Stimulated activated CD8-positive, alpha-beta memory T cell treated with anti-CD3 and anti-CD28 coated beads, Interleukin-15, amount 100 ng/mL, for 24 hours (primary cell): ENCODE results near the gene SDHA.
A peak's percentile ranks its signal among the peaks of the same experiment; 100 is the strongest.
"Not testable (repeated sequence)": the region's sequence is repeated elsewhere in the genome, so short reads cannot be mapped to it uniquely, and the experiment has no call there.

Source experiments
- DNase-seq: peaks from one replicate; pipeline ENCODE4 v3.0.0-alpha.2; 2020; ENCODE audit warnings: low read depth

The SDHA gene

DNA sequence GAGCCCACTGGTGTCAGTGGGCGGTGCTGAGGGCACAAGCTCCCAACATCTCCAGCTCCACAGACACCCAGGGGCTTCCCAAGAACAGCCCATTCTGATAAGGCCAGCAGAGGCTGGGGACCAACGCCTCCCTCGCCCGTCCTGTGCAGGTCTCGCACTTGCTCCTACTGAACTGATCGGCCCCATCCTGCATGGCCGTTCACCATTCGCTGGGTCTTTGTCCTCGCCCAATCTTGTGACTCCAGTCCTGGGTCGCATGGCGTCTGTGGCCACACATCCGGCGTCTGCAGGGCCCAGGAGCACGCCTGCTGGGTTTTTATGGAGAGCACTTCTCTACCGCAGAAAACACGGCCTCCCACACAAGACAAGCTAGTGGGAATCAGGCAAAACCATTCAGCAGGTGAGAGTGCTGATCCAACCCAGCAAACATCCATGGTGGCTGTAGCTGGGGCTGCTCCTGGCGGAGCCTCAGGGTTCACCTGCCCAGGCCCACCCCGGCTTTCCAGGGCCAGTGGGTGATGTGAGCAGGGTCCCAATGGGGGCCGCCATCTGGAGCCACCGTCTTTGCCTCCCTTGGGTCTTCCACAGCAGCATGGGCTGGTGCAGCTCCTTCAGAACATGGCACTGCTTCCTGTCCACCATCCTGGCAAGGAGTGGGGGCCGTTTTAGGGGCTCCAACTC is 19.5 kb upstream of the SDHA start:
- DNase-seq = no peak

- no peak for DNase-seq
Observed at GRCh38 chr5:199197-199949, 18.7 kb upstream of the SDHA start.

DNA sequence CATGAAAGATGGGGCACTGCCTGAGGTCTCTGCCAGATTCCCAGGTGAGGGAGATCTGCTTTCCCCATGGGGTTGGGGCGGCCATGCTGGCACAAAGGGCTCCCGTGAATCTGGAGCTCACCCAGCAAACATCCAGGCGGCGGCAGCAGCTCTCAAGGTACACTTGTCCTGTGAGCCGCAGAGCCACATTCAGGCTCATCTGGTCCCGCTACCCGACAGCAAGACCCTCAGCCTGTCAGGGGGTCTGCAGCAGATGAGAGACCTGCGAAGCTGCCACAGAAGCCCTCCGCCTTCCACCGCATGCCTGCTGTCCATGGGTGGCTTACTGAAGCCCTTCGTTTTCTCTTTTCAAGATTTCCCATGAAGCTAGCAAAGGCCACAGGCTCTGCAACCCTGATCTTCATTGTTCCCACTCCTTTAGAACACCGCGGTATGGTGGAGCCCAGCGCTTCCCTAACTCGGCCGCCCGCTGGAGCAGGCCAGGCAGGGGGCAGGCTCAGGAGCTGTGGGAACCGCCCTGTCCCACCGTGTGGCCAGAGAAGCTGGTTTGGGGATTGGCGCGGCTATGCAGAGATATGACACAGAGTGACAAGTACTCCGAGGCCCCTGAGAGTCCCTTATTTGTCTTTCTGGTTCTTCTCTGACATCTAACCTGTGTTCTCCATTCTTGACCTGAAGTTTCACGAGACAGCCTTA is 18.0 kb upstream of the SDHA start:
- DNase-seq = no peak

- DNase-seq = no peak
Observed at GRCh38 chr5:200985-201384, 17.1 kb upstream of the SDHA start.

- no peak for DNase-seq
Observed at GRCh38 chr5:201672-202071, 16.4 kb upstream of the SDHA start.

DNA sequence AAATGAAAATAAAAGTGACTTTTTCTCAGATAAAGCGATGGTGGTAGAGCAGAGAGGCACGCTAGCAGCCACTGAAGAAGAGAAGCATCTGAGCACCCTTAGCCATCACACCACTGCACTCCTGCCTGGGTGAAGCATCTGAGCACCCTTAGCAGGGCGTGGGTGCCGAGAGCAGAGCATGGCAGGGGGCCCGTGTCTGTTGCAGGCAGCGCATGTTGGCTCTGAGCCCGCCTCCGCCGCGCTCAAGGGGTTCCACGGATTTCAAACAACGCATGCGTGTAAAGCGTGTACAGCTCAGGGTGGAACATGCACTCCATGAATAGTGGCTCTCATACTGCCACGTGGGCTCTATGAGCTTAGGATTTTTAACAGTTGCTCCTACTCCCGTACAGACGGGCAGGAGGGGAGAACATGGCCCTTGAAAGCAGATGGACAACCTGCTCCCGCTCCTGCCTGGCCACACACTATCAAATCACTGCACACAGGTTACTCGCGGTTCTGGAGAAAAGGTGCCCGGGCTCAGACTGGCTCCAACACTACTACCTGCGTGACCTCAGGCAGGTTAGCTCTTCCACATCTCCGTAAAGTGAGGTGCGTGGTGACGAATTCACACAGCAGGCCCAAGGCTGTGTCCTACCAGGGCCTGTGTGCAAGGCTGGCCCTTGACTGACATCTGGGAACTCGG is 14.7 kb upstream of the SDHA start:
- DNase-seq = no peak

DNA sequence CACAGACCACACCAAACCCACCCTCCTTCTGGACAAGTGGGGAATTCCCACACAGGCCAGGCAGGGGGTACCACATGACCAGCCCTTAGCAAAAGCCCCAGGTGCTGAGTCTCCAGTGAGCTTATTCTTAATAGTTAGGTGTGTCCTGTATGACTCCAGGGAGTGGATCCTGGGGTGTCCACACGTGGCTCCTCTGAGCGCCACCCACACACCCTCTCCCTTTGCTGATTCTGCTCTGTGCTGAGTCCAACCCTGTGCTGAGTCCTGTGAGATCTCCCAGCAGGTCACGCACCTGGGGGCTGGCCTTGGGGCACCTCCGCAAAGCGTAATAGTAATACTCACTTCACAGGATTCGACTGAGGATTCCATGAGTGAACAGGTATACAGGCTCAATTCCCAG is 14.1 kb upstream of the SDHA start:
- no peak for DNase-seq

DNA sequence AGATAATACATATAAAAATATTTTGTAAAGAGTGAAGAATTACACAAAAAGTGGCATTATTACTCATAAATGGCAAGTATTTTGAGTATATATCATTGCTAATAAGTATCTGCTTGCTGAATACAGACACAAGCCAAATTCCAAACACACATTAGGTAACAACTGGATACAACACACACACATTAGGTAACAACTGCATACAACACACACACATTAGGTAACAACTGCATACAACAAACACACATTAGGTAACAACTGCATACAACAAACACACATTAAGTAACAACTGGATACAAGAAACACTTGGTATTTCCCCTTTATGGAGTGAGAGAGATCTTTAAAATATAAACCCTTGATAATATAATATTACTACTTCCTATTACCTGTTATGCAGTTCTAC is 13.7 kb upstream of the SDHA start:
- DNase-seq = no peak

- DNase-seq = no peak
Observed at GRCh38 chr5:204966-205670, 13.0 kb upstream of the SDHA start.

GRCh38 chr5:206406-206805 is 11.7 kb upstream of the SDHA start:
- DNase-seq = no peak

- no peak for DNase-seq
Observed at GRCh38 chr5:206927-207536, 11.1 kb upstream of the SDHA start.

GRCh38 chr5:207599-207998 is 10.5 kb upstream of the SDHA start:
- no peak for DNase-seq

- no peak for DNase-seq
Observed at GRCh38 chr5:208449-209114, 9.5 kb upstream of the SDHA start.

DNA sequence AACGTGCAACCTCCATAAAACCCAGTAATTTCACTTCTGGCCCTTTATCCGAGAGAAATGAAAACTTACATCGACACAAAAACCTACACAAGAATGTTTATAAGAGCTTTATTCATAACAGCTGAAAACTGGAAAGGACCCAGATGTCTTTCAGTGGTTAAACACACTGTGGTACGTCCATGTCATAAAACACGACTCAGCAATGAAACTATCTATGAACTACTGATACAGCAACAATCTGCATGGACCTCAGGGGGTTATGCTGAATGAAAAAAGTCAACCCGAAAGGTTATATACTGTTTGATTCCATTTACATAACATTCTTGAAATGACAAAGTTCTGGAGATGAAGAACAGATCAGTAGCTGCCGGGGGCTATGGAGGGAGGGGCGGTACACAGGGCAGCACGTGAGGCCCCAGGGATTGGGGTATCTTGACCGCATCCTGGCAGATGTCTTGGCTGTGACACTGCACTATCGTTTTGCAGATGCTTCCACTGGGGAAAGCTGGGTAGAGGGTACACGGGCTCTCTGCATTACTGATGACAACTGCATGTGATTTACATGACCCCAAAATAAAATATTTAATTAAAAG is 4.2 kb upstream of the SDHA start:
- DNase-seq = no peak

- DNase-seq = not testable (repeated sequence)
Observed at GRCh38 chr5:215256-215655, 2.9 kb upstream of the SDHA start.

DNA sequence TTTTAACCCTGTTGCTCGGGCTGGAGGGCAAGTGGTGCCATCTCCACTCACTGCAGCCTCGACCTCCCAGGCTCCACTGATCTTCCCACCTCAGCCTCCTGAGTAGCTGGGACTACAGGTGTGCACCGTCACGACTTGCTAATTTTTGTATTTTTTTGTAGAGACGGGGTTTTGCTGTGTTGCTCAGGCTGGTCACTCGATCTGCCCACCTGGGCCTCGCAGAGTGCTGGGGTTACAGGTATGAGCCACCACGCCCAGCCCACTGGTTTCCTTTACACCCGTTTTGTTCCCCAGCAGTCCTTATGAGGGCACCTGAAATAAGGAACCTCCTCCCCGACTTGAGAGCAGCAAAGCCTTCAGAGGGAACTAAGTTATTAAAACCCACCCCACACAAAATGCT is 2.0 kb upstream of the SDHA start:
- not testable (repeated sequence) for DNase-seq

DNA sequence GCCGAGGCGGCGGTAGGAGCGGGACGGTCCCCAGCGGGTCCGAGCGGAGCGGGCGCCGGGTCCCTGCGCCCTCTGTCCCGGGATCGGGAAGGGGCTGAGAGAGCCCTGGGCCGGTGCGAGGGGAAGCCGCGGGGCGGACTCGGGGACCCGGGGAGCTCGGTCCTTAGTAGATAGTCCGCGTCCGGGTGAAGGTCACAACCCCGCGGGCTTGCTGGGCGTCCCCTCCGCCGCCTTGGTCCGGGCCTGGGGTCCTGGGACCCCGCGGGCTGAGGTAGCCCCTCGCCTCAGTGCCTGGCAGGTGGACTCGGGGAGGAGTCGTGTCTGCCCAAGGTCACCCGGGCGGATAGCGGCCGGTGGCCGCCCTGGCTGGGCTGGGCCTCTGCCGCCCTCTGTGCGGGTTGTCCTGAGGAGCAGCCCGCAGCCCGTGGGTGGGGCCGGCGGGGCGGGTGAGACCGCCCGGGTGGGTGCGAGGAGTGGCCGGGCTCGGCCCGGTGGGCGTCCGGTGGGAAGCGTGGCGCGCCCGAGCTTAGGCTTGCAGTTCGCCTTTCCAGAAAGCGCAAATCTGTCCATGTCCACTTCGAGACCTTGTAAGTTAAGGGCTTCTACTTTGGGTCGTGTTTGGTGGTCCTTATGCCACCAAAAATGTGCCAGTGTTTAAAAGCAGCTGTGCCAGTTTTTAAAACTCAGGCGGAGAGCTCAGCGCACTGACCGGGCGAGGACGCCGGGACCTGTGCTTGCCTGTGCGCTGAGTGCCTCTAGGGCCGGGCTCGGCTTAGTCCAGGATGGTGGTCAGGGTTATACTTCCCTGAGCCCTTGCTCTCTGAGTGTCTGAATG is 554 bp downstream of the SDHA start:
- DNase-seq = peak; percentile 2

DNA sequence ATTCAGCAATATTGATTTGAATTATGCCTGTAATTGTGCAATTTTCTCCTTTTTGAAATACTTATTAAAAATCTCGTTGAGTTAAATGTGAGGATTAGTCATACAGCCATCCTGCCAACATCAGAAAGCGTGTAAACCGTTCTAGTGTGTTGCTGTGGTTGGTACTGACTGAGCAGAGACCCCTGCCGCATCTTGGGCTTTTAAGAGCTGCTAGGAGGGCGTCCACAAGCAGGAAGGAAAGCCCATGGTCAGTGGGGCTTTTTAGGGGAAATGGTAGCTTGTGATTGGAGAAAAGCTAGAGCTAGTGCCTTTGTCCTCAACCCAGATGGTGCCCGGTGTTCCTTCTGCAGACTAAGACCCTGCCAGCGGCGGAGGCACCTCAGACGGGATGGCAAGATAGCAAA is 1.3 kb downstream of the SDHA start:
- DNase-seq = no peak

- no peak for DNase-seq
Observed at GRCh38 chr5:219991-220390, 1.9 kb downstream of the SDHA start.
